Liver (tissue), 3 donors: ENCODE measurements around the gene COMMD1.

Experiments
- EGR1 ChIP-seq, 2 donors: IDR thresholded peaks; 2 replicates each; pipeline ENCODE4 v1.6.1; 2016 to 2018; ENCODE audit warnings: antibody characterized with exemption in 2 of 2, low read depth in 2 of 2
- FOXA1 ChIP-seq: IDR thresholded peaks from 2 replicates; pipeline ENCODE4 v1.6.1; 2016; ENCODE audit warnings: antibody characterized with exemption
- GABPA ChIP-seq, 2 donors: IDR thresholded peaks in 1 of 2; conservative IDR thresholded peaks in 1 of 2; 2 replicates each; pipeline ENCODE4 v1.6.1; 2016; ENCODE audit warnings: antibody characterized with exemption in 2 of 2, mild to moderate bottlenecking in 1 of 2, moderate library complexity in 1 of 2
- HNF4G ChIP-seq: IDR thresholded peaks from 2 replicates; pipeline ENCODE4 v1.6.1; 2016; ENCODE audit warnings: antibody characterized with exemption
- RAD21 ChIP-seq, 2 donors: IDR thresholded peaks; 2 replicates each; pipeline ENCODE4 v1.6.1; 2016; ENCODE audit warnings: antibody characterized with exemption in 2 of 2, mild to moderate bottlenecking in 2 of 2
- SP1 ChIP-seq: IDR thresholded peaks from 2 replicates; pipeline ENCODE4 v1.6.1; 2018; ENCODE audit warnings: antibody characterized with exemption, mild to moderate bottlenecking
- TAF1 ChIP-seq: conservative IDR thresholded peaks from 2 replicates; pipeline ENCODE4 v1.6.1; 2016; ENCODE audit warnings: antibody characterized with exemption, mild to moderate bottlenecking
- YY1 ChIP-seq: IDR thresholded peaks from 2 replicates; pipeline ENCODE4 v1.6.1; 2016; ENCODE audit warnings: antibody characterized with exemption, mild to moderate bottlenecking
- TF ChIP-seq, protein P1 (sequence below): IDR thresholded peaks from 2 replicates; pipeline ENCODE4 v1.6.1; 2016; ENCODE audit warnings: antibody characterized with exemption
- TF ChIP-seq, protein P2 (sequence below): fragments of 150-350 bp; IDR thresholded peaks from 2 replicates; pipeline ENCODE4 v1.5.1; 2017; ENCODE audit warnings: improper control_type of control experiment, low read depth, low read length; ENCODE audit not compliant: missing input control
- TF ChIP-seq, protein P3 (sequence below): IDR thresholded peaks from 2 replicates; pipeline ENCODE4 v1.6.1; 2016; ENCODE audit warnings: antibody characterized with exemption, mild to moderate bottlenecking
- donor health status: healthy.
- donor health status: healthy.

DNA sequence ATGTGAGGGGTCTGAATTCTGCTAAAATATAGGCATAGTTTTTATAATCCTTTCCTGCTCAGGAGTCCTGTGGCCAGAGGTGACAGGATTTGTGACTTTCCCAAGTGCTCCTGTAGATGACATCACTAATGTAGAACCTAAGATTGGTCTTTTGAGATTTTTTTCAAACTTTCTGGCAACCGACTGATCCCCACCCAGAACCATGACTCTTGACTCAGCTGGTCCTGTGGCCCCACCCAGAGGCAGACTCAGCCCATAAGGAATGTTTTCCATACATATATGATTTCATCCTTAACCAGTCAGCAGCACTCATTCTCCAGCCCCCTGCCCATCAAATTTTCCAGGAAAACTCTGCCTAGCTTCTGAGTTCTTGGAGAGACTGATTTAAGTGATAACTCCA, 46.8 kb downstream of the COMMD1 start:
- TF ChIP-seq, protein P1, sequence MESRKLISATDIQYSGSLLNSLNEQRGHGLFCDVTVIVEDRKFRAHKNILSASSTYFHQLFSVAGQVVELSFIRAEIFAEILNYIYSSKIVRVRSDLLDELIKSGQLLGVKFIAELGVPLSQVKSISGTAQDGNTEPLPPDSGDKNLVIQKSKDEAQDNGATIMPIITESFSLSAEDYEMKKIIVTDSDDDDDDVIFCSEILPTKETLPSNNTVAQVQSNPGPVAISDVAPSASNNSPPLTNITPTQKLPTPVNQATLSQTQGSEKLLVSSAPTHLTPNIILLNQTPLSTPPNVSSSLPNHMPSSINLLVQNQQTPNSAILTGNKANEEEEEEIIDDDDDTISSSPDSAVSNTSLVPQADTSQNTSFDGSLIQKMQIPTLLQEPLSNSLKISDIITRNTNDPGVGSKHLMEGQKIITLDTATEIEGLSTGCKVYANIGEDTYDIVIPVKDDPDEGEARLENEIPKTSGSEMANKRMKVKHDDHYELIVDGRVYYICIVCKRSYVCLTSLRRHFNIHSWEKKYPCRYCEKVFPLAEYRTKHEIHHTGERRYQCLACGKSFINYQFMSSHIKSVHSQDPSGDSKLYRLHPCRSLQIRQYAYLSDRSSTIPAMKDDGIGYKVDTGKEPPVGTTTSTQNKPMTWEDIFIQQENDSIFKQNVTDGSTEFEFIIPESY, result no peak
- TF ChIP-seq YY1 (no peak), EGR1 (IDR thresholded peaks at IDR 0.05; ENCODE audit: low read depth in 2 of 2) (no peak), RAD21 (IDR thresholded peaks at IDR 0.05) (no peak), SP1 (no peak), TAF1 (no peak), HNF4G (no peak), FOXA1 (no peak), GABPA (IDR thresholded peaks at IDR 0.05 in 1 of 2, conservative IDR thresholded peaks at IDR 0.05 in 1 of 2) (no peak)
- TF ChIP-seq, protein P2, sequence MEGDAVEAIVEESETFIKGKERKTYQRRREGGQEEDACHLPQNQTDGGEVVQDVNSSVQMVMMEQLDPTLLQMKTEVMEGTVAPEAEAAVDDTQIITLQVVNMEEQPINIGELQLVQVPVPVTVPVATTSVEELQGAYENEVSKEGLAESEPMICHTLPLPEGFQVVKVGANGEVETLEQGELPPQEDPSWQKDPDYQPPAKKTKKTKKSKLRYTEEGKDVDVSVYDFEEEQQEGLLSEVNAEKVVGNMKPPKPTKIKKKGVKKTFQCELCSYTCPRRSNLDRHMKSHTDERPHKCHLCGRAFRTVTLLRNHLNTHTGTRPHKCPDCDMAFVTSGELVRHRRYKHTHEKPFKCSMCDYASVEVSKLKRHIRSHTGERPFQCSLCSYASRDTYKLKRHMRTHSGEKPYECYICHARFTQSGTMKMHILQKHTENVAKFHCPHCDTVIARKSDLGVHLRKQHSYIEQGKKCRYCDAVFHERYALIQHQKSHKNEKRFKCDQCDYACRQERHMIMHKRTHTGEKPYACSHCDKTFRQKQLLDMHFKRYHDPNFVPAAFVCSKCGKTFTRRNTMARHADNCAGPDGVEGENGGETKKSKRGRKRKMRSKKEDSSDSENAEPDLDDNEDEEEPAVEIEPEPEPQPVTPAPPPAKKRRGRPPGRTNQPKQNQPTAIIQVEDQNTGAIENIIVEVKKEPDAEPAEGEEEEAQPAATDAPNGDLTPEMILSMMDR, result no peak
- TF ChIP-seq, protein P3, sequence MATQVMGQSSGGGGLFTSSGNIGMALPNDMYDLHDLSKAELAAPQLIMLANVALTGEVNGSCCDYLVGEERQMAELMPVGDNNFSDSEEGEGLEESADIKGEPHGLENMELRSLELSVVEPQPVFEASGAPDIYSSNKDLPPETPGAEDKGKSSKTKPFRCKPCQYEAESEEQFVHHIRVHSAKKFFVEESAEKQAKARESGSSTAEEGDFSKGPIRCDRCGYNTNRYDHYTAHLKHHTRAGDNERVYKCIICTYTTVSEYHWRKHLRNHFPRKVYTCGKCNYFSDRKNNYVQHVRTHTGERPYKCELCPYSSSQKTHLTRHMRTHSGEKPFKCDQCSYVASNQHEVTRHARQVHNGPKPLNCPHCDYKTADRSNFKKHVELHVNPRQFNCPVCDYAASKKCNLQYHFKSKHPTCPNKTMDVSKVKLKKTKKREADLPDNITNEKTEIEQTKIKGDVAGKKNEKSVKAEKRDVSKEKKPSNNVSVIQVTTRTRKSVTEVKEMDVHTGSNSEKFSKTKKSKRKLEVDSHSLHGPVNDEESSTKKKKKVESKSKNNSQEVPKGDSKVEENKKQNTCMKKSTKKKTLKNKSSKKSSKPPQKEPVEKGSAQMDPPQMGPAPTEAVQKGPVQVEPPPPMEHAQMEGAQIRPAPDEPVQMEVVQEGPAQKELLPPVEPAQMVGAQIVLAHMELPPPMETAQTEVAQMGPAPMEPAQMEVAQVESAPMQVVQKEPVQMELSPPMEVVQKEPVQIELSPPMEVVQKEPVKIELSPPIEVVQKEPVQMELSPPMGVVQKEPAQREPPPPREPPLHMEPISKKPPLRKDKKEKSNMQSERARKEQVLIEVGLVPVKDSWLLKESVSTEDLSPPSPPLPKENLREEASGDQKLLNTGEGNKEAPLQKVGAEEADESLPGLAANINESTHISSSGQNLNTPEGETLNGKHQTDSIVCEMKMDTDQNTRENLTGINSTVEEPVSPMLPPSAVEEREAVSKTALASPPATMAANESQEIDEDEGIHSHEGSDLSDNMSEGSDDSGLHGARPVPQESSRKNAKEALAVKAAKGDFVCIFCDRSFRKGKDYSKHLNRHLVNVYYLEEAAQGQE, result no peak
